Neural cell (in vitro differentiated cells): ENCODE measurements around the gene USP51.
"Not testable (repeated sequence)": the region's sequence is repeated elsewhere in the genome, so short reads cannot be mapped to it uniquely, and the experiment has no call there.

Experiments
- CTCF ChIP-seq: fragments of 450-650 bp; IDR thresholded peaks from 2 replicates; pipeline ENCODE4 v1.5.1; 2014; ENCODE audit warnings: antibody characterized with exemption, mild to moderate bottlenecking, moderate library complexity; ENCODE audit not compliant: poor library complexity, severe bottlenecking
- EP300 ChIP-seq: fragments of 450-650 bp; conservative IDR thresholded peaks from 2 replicates; pipeline ENCODE4 v1.6.1; 2014; ENCODE audit warnings: antibody characterized with exemption, mild to moderate bottlenecking, moderate library complexity; ENCODE audit not compliant: poor library complexity, severe bottlenecking
- EZH2 ChIP-seq: fragments of 200-600, 300-800 bp; shearing (Covaris generic), sonication (generic); IDR thresholded peaks from 2 replicates; pipeline ENCODE4 v1.6.1; 2014; ENCODE audit warnings: antibody characterized with exemption, low read length, borderline replicate concordance, mild to moderate bottlenecking; ENCODE audit not compliant: insufficient read depth, poor library complexity, severe bottlenecking
- POLR2AphosphoS5 ChIP-seq: IDR thresholded peaks from 2 replicates; pipeline ENCODE4 v1.6.1; 2012
- RAD21 ChIP-seq: fragments of 450-650 bp; conservative IDR thresholded peaks from 2 replicates; pipeline ENCODE4 v1.6.1; 2014; ENCODE audit warnings: antibody characterized with exemption, mild to moderate bottlenecking, moderate library complexity
- REST ChIP-seq: IDR thresholded peaks from 2 replicates; pipeline ENCODE4 v1.6.1; 2012; ENCODE audit warnings: borderline replicate concordance
- SMC3 ChIP-seq: fragments of 450-650 bp; conservative IDR thresholded peaks from 2 replicates; pipeline ENCODE4 v1.6.1; 2014; ENCODE audit warnings: antibody characterized with exemption, mild to moderate bottlenecking, moderate library complexity; ENCODE audit not compliant: poor library complexity

- TF ChIP-seq REST, POLR2AphosphoS5, EP300, CTCF, SMC3, EZH2, RAD21: not testable (repeated sequence)
Measured at GRCh38 chrX:55459426-55459825, 30.2 kb downstream of the USP51 start.
